LNCaP clone FGC (cell line): ENCODE results near the gene UBASH3A.

ENCODE experiments used
- DNase-seq: peaks from one replicate; pipeline ENCODE4 v3.0.0-alpha.2; 2011; ENCODE audit warnings: low read depth
- H3K4me3 ChIP-seq: 2 replicates; pipeline ENCODE4 v1.5.1; 2011; ENCODE audit warnings: mild to moderate bottlenecking, low read depth, low read length, control low read depth
- CTCF ChIP-seq: IDR thresholded peaks from 2 replicates; pipeline ENCODE4 v1.5.1; 2012; ENCODE audit warnings: mild to moderate bottlenecking; ENCODE audit not compliant: control insufficient read depth, insufficient read depth; ENCODE audit errors: extremely low read depth

The UBASH3A gene

GRCh38 chr21:42496839-42497202, 93.1 kb downstream of the UBASH3A start:
- H3K4me3 ChIP-seq, result peak overlapping the region; percentile 76
- no peak for DNase-seq
- TF ChIP-seq CTCF, result no peak
